SKM-1 (cell line): Measurements from ENCODE around the gene TNFRSF11A.

Experiments
- DNase-seq: peaks from one replicate; lab custom pipeline; 2025; ENCODE audit not compliant: unreplicated experiment; lab: John Stamatoyannopoulos, UW

Gene TNFRSF11A

DNA sequence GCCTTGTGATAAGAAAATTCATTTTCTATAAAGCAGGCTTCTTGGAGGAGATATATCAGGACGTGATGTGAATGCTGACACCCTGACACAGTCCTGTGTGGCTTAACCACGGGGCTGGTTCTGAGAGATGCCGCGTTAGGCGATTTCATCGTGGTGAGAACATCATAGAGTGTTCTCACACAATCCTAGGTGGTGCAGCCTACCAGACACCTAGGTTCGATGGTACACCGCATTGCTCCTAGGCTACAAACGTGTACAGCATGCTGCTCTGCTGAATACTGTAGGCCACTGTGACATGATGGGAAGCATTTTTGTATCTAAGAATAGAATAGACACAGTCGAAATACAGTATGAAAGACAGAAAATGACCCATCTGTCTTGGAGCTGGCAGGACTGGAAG lies 82.5 kb downstream of the TNFRSF11A start:
- DNase-seq: no peak

DNA sequence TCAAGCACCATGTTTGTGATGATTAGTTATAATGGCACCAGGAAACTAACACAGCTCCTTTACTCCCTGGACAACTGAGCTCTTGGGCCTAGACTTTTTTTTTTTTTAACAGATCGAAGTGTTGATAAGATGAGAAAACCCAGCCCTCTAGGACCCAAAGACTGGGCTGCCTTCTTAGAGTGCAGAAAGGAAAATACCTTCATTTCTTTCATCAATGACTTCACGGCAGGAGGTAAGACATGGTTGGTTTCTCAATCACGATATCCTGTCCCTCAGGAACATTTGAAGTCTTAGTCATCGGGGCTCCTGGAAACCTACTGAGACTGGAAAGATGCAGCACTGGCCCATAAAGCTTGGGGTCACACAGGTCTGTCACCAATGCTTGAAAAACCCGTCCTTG lies 84.7 kb downstream of the TNFRSF11A start:
- no peak for DNase-seq

GRCh38 chr18:62412231-62412979 lies 87.3 kb downstream of the TNFRSF11A start:
- DNase-seq: no peak

DNA sequence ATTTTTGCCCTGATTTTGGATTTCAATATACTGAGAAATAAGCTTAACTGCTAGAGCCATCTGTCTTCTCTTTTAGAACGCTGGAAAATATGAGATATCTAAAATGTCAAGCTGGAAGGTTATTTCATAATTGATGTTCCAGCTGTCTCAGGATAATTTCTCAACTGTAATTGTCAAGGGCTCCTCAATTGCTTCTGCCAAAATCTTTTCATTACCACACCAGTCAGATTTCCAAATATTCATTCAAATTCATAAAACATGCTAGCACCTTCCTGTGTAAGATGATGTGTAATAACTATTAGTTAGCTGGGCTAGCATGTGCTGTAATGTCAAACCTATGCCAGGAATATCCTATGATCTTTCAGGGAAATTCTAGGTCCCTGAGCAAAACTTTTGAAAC lies 88.1 kb downstream of the TNFRSF11A start:
- DNase-seq: no peak

DNA sequence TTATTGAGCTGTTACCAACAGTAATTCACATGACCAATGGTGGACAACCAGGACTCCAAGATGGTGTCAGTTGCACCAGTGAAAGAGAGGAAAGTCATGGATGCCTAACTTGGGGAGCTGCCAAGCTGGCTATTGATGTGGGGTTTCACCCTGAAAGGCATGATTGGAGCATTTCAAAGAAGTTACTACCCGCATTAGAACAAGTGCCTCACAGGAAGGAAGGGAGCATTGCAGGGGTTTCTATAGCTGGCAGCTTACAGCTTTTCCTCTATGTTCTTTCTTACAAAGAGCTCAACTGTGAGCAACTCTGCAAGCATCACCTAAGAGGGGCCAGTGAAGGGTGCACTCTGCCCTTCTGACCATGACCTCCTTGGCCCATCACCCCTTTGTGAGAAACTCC lies 93.1 kb downstream of the TNFRSF11A start:
- DNase-seq: no peak

GRCh38 chr18:62420151-62420512 lies 95.0 kb downstream of the TNFRSF11A start:
- DNase-seq: no peak

DNA sequence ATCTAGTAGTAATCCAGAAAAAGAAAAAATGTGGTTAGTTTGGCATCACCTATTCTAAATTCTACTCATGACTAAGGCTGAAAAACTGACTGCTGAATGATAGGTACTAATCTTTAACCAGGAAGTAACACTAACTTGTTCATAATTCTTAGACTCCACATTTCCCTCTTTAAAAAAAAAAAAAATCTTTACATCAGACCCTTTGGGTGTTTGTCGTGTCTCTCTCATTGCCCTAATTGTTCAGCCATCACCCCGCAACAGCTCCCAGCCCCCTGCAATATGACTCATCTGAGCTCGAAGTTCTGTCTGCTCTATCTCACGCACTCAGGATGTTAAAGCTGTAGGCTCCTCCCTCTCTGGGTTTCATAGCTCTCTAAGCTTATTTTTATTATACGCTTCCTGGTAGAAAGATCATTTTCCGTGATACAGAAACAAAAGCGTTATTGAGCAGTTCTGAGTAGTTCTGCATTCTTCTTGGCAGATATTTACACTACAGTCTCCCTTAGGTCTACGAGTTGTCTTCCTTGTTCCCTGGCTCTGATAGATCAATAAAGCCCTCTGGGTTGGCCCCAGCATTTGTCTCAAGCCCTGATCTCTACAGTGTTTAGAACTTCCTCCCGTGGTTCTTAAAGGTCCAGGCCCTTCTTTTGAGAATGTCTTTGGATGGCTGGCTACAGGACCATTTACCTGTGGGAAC lies 95.6 kb downstream of the TNFRSF11A start:
- DNase-seq: no peak

- peak; percentile 92 for DNase-seq
Measured at GRCh38 chr18:62425465-62426190, 100.5 kb downstream of the TNFRSF11A start.

- DNase-seq: no peak
Measured at GRCh38 chr18:62426191-62426488, 101.0 kb downstream of the TNFRSF11A start.

DNA sequence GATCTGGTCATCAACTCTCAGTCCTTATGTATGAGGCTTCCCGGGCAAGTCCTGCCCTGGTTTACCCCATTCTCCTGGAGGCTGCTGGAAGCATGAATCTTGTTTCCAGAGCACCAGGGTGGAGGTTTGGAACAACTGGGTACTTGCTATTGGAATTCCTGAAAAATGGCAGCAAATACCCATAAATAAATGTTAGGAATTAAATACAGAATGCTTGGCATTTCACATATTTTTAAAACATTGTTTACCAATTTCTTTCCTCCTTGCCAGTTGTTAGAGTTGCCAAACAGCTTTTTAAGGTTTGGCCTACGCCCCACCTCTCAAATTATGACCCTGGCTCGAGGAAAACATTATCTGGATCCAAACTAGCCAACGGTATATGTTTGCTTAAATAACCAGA lies 107.1 kb downstream of the TNFRSF11A start:
- DNase-seq: no peak

GRCh38 chr18:62434798-62435197 lies 109.7 kb downstream of the TNFRSF11A start:
- no peak for DNase-seq

DNA sequence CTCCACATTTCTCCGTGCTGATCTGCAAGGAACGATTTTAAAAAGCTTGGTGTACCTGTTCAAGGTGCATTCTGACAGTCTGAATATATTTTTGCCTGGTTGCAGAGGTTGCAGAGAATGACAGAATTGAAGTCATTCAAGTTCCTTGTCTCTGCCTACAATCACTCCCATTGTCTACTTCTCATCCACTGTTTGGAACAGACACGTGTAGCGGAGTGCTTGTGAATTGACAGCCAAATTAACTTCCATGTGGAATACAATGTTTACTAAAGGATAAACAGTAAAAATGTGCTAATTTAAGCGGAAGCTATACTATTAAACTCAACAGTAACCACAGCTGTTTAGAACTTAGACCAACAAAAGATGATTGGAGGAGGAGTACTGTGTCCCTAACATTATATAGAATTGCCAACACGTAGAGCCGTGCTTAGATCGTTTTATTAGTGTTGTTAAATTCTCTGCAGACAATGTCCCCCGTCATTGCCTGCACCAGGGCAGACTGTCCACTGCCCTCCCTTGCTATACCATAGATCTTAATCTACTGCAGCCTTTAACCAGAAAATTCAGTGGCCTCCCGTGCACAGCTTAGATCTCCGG lies 110.4 kb downstream of the TNFRSF11A start:
- no peak for DNase-seq

DNA sequence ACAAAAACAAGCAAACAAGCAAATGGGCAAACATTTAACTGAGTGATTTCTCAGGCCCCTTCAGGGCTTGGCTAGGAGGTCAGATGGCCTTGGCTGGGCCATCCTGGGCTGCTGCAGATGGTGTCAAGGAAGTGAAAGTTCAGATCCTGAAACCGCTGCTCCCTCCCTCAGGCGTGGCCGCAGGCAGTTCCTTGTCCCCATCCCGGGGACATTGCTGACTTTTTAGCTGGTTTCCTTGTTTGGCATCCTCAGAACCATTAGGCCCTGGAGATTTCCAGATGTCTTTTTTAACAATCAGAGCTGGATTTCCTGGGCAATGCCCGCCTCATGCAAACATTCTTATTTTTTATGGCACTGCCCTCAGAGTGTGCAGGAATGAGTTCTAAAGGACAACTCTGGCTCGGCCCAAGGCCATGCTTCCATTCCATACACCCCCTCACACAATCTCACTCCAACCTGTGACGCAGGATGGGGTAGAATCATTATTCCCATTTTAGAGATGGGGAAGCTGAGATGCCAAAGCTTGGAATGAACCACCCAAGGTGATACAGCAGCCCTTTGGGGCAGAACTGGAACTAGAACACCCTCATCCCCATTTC lies 111.6 kb downstream of the TNFRSF11A start:
- DNase-seq: no peak

DNA sequence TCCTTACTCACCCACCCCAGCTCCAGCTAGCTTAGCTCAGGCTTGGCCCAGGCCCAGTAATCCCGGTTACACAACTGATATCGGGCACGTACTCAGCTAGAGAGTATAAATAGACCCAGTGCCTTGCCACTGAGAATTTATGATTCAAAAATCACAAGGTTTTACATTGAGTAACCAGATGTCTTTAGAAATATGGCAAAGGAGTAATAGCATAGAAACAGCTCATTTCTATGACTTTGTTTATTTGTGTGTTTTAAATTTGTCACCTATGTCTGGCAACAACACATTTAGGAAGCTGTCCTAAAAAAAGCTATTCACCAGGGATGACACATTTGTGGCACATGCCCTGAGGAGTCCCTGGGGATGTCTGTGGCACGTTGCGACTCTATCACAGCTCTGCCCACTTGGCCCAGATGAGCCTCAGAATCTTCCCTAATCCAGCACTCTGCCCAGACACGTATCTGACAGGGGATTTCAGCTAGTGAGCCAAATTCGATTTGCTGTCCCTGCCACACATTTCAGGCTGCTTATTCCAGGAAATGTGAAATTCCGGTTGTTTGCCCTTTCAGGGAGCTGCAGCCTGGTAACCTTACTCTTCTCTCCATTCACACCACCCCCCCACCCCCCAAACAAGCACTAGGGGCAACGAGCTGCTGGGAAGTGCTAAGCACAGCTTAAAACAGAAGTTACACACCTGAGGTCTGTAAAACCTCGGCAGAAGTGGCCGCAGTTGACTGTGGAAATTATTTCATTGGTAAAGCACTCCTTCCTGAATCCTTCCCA lies 112.3 kb downstream of the TNFRSF11A start:
- DNase-seq: no peak

DNA sequence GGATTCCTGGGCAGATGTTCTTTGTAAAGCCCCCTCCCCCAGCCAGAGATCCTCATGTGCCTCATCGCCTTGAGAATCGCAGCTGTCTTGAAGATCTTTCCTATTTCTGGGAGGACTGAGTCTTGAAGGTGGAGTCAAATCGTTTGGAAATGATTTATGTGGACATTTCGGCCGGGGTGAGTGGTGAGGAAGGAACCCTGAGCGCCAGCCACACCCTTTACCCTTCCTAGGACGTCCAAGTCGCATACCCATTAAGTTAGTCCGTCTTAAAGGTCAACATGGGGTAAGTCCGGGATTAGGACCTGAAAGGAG lies 112.9 kb downstream of the TNFRSF11A start:
- no peak for DNase-seq

- DNase-seq: no peak
Measured at GRCh38 chr18:62438402-62438801, 113.3 kb downstream of the TNFRSF11A start.

GRCh38 chr18:62438866-62439265 lies 113.8 kb downstream of the TNFRSF11A start:
- DNase-seq: no peak
